Stimulated activated CD8-positive, alpha-beta memory T cell treated with anti-CD3 and anti-CD28 coated beads, Interleukin-2, amount 100 ng/mL, for 48 hours (primary cell): ENCODE data around the gene MYO9A.
"Not testable (repeated sequence)": the region's sequence is repeated elsewhere in the genome, so short reads cannot be mapped to it uniquely, and the experiment has no call there.

Source experiments
- DNase-seq, 2 donors: peaks; one replicate each; pipeline ENCODE4 v3.0.0-alpha.2; 2020; ENCODE audit warnings: low read depth in 2 of 2

The MYO9A gene

DNA sequence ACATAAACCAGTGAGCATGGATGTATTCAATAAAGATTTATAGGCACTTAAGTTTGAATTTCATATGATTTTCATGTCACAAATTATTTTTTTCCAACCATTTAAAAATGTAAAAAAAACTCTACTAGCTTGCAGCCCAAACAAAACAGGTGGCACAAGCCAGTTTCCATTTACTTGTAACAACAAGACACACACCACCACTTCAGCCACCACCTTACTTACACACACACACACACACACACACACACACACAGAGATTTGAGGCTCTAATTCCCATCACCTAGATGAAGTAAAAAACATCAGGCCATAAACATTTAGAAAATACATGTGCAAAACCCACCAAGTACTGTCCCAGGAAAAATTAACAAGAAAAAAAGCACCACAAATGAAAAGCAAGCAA is 25.3 kb downstream of the MYO9A start:
- no peak for DNase-seq

DNA sequence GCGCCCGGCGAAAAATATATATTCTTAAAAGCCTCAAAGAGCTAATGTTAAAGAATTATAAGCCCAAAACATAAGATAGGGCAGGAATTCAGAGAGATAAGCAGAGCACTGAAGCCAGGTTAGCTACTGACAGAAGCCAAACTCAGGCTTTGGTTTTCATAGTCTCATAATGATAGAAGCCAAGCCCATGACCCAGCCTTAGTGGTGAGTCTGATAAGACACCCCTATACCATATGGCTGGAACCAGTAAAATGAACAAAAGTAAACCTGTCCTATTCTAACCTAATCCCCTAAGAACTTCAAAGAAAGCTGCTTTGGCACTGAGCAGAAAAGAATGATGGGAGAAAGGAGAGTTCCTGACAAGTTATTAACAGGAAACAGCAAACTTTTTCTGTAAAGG is 25.9 kb downstream of the MYO9A start:
- no peak for DNase-seq

- no peak for DNase-seq
These were observed 30.9 kb downstream of the MYO9A start for GRCh38 chr15:72086920-72087648.

GRCh38 chr15:72086010-72086697 is 31.8 kb downstream of the MYO9A start:
- DNase-seq, result no peak

DNA sequence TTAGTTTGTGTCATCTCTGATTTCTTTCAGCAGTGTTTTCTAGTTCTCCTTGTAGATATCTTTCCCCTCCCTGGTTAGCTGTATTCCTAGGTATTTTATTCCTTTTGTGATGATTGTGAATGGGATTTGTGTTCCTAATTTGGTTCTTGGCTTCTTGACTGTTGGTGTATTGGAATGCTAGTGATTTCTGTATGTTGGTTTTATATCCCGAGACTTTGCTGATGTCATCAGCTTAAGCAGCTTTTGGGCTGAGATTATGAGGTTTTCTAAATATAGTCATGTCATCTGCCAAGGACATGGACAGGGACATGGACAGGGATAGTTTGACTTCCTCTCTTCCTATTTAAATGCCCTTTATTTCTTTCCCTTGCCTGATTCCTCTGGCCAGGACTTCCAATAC is 35.8 kb downstream of the MYO9A start:
- no peak for DNase-seq

GRCh38 chr15:72078887-72079286 is 39.1 kb downstream of the MYO9A start:
- DNase-seq, result no peak

GRCh38 chr15:72077950-72078349 is 40.0 kb downstream of the MYO9A start:
- no peak for DNase-seq

- no peak for DNase-seq
These were observed 43.5 kb downstream of the MYO9A start for GRCh38 chr15:72074335-72075060.

- DNase-seq, result not testable (repeated sequence)
These were observed 46.5 kb downstream of the MYO9A start for GRCh38 chr15:72071448-72071825.

- no peak for DNase-seq
These were observed 47.0 kb downstream of the MYO9A start for GRCh38 chr15:72070817-72071447.

DNA sequence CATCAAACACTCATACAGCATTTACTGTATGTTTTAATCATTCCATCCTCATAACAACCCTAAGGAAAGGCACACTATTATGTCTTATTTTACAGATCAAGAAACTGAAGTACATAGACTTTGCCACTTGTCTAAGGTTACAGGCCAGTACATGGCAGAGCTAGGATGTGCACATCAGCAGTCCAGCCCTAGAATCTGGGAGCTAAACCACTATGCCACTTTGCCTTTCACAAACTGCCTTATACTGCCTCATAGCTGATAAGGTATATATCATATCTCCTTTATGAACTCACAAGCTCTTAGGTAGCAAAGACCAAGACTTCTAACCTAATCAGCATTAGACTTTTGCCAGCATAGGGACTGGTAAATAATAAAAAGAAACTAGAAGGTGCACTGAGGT is 49.1 kb downstream of the MYO9A start:
- DNase-seq, result no peak

DNA sequence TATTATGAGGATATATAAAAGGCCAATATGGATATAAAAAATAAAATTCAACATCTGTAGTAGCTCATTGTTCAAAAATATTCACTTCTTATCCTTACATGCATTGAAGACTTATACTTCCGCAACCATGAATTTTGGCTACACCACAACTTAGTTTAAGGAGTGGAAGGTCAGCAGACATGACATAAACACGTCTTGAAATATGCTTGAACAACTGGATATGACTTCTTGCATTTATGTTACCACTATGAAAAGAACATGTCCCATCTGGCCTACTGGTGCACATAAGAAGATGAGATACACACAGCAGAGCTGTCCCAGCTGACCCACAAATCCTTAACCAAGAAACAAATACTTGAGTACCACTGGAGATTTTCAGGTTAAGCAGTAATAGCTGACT is 52.1 kb downstream of the MYO9A start:
- DNase-seq, result no peak

- no peak for DNase-seq
These were observed 54.8 kb downstream of the MYO9A start for GRCh38 chr15:72063186-72063585.

GRCh38 chr15:72062319-72062718 is 55.6 kb downstream of the MYO9A start:
- DNase-seq, result no peak

DNA sequence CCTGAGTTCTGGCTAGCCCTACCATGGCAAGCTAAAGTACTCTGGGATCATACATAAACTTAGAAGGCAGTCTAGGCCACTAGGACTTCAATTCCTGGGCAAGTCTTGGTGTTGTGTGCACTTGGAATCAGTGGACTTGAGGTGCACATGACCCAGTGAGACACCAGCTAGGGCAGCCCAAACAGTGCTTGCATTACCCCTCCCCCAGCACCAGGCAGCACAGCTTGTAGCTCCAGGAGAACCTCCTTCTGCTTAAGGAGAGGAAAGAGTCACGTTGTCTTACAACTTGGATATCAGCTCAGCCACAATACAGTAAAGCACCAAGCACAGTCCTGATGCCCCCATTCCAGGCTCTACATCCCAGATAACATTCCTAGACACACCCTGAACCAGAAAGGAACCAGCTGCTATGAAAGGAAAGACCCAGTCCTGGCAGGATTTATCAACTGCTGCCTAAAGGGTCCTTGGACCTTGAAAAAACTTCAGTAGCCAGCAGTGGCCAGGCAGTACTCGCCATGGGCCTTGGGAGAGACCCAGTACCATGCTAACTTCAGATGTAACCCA is 57.2 kb downstream of the MYO9A start:
- DNase-seq, result no peak

DNA sequence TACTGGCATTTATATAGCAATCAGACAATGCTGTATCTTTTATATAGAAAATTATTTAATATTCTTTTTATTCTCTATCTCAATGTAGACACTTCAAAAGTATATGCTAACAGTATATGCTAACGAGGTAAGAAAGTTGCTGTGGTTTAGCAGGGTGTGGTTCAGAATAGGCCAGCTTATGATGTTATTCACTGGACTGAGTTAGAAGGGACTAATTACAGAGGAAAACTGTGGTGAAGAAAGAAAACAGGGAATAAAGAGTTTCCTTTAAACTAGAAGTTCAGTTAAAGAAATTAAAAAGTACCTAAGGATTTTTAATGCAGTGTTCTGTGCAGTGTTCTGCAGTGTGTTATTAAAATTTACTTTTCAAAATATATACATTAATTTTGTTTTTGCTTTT is 59.4 kb downstream of the MYO9A start:
- no peak for DNase-seq

DNA sequence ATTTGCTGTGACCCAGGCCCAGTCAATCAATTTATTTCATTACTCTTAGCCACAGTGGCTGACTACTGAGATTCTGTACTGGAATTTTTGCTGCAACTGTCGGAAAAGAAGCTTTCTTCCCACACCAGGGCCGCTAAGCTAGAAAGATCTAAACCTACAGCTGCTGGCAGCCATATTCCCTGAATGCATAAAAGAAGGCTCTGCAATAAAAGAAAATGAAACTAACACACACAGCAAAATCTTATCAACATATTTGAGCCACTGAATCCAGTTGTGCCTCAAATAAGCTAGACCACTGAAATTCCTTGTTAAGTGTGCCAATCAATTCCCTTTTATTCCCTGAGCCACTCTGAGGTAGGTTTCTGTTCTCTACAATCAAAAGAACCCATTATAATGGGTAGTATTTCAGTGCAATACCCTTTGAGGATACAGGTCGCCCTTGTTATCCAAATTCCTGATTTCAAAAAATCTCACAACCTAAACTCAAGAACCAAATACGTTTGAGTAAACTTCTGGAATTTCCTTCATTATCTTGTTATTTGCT is 60.3 kb downstream of the MYO9A start:
- no peak for DNase-seq

DNA sequence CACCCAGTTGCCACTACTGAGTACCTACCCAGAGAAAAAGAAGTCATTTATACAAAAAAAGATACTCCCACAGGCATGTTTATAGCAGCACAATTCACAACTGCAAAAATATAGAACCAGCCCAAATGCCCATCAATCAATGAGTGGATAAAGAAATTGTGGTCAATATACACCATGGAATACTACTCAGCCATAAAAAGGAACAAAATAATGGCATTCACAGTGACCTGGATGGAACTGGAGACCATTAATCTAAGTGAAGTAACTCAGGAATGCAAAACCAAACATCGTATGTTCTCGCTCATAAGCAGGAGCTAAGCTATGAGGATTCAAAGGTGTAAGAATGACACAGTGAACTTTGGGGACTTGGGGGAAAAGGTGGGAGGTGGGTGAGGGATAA is 61.7 kb downstream of the MYO9A start:
- not testable (repeated sequence) for DNase-seq

GRCh38 chr15:72053297-72053696 is 64.7 kb downstream of the MYO9A start:
- DNase-seq, result not testable (repeated sequence)

- no peak for DNase-seq
These were observed 67.2 kb downstream of the MYO9A start for GRCh38 chr15:72050700-72051099.

DNA sequence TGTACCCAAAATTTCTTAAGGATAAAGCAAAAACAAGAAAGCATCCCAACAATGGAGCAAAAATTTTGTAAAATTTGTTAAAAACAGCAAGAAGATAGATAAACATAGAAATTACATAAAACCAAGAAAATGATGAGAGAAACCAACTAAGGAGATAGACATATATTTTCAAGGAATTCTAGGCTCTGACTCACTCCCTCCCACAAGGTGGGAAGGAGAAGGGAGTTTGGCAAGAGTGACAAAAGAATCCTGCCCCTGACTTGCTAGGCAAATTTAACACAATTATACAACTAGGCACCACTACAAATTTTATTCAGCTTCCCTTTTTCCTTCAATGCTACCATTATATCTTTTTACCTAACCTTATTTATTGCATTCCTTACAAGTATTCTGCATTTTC is 70.9 kb downstream of the MYO9A start:
- DNase-seq, result no peak

DNA sequence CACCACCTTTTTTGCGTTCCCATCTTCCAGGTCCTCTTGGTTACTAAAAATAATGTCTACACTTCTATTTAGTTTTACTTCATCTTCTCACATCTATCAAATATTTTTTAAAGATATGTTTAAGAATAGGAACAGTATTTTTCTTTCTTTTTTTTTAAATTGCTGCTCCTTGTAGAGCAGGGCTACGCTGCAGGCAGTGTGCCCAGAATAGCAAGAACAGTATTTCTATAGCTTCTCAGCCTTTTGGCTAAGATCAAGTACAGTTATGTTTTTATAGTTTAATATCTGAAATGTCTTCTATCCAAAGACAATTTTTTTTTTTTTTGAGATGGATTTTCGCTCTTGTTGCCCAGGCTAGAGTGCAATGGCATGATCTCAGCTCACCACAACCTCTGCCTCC is 73.0 kb downstream of the MYO9A start:
- no peak for DNase-seq
